Activated CD8-positive, alpha-beta memory T cell treated with anti-CD3 and anti-CD28 coated beads, Interleukin-2, amount 50 U/mL, for 24 hours (primary cell): ENCODE results near the gene FADD.
"Not testable (repeated sequence)": the region's sequence is repeated elsewhere in the genome, so short reads cannot be mapped to it uniquely, and the experiment has no call there.

Source experiments
- DNase-seq: peaks from one replicate; pipeline ENCODE4 v3.0.0-alpha.2; 2020; ENCODE audit errors: extremely low read depth

Gene FADD

GRCh38 chr11:70205049-70205725 lies 2.1 kb downstream of the FADD start:
- no peak for DNase-seq

- no peak for DNase-seq
Measured at GRCh38 chr11:70205766-70206165, 2.7 kb downstream of the FADD start.

- no peak for DNase-seq
Measured at GRCh38 chr11:70206226-70206981, 3.3 kb downstream of the FADD start.

GRCh38 chr11:70206982-70207376 lies 3.9 kb downstream of the FADD start:
- no peak for DNase-seq

GRCh38 chr11:70207531-70208131 lies 4.5 kb downstream of the FADD start:
- no peak for DNase-seq

- no peak for DNase-seq
Measured at GRCh38 chr11:70209391-70209912, 6.4 kb downstream of the FADD start.

- DNase-seq: no peak
Measured at GRCh38 chr11:70210051-70210501, 7.0 kb downstream of the FADD start.

GRCh38 chr11:70210530-70210929 lies 7.4 kb downstream of the FADD start:
- DNase-seq: no peak

GRCh38 chr11:70212227-70212811 lies 9.2 kb downstream of the FADD start:
- no peak for DNase-seq

GRCh38 chr11:70217388-70217787 lies 14.3 kb downstream of the FADD start:
- DNase-seq: not testable (repeated sequence)

GRCh38 chr11:70218076-70218475 lies 15.0 kb downstream of the FADD start:
- DNase-seq: not testable (repeated sequence)

- no peak for DNase-seq
Measured at GRCh38 chr11:70220136-70220535, 17.0 kb downstream of the FADD start.

- DNase-seq: no peak
Measured at GRCh38 chr11:70220920-70221319, 17.8 kb downstream of the FADD start.

- DNase-seq: no peak
Measured at GRCh38 chr11:70225681-70226177, 22.6 kb downstream of the FADD start.

- DNase-seq: no peak
Measured at GRCh38 chr11:70226183-70226582, 23.1 kb downstream of the FADD start.

- no peak for DNase-seq
Measured at GRCh38 chr11:70226967-70227366, 23.9 kb downstream of the FADD start.

- DNase-seq: no peak
Measured at GRCh38 chr11:70229737-70230136, 26.6 kb downstream of the FADD start.

GRCh38 chr11:70230151-70230839 lies 27.2 kb downstream of the FADD start:
- DNase-seq: no peak

- no peak for DNase-seq
Measured at GRCh38 chr11:70230840-70231710, 28.0 kb downstream of the FADD start.

- DNase-seq: no peak
Measured at GRCh38 chr11:70233034-70233433, 29.9 kb downstream of the FADD start.
